GM23338 (cell line): ENCODE results near the gene EPS8L2. TPM values are rescaled to one million over a fixed set of nuclear protein-coding genes. Genes with fewer than 3 reads are reported as not detected.

Source experiments
- ATAC-seq: fragments of 200-7000 bp; cut with Tn5 transposase; 3 replicates; pipeline ENCODE4 v1.9.1; 2020
- DNase-seq: peaks from one replicate; pipeline ENCODE4 v3.0.0-alpha.2; 2015; ENCODE audit warnings: low spot score
- H2AFZ ChIP-seq: fragments of 200-600 bp; sonication (generic); 2 replicates; pipeline ENCODE4 v1.8.0; 2016; ENCODE audit warnings: antibody characterized with exemption, mild to moderate bottlenecking, moderate library complexity
- H3F3A ChIP-seq: fragments of 200-600 bp; sonication (generic); replicated peaks from 2 replicates; pipeline ENCODE4 v1.8.0; 2017; ENCODE audit warnings: antibody characterized with exemption, mixed run types, low read depth
- H3K27ac ChIP-seq: fragments of 200-600 bp; sonication (generic); 2 replicates; pipeline ENCODE4 v1.6.1; 2016; ENCODE audit warnings: low read depth
- H3K27me3 ChIP-seq: fragments of 200-600 bp; sonication (generic); 2 replicates; pipeline ENCODE4 v1.8.0; 2016; ENCODE audit warnings: mild to moderate bottlenecking, mixed run types, moderate library complexity; ENCODE audit not compliant: insufficient read depth
- H3K36me3 ChIP-seq: fragments of 200-600 bp; sonication (generic); 2 replicates; pipeline ENCODE4 v1.8.0; 2016; ENCODE audit warnings: mild to moderate bottlenecking; ENCODE audit not compliant: insufficient read depth
- H3K4me1 ChIP-seq: fragments of 200-600 bp; sonication (generic); 2 replicates; pipeline ENCODE4 v1.8.0; 2016; ENCODE audit warnings: mild to moderate bottlenecking, moderate library complexity; ENCODE audit not compliant: insufficient read depth
- H3K4me2 ChIP-seq: fragments of 200-600 bp; sonication (generic); 2 replicates; pipeline ENCODE4 v1.7.1; 2017; ENCODE audit warnings: mixed run types
- H3K4me3 ChIP-seq: fragments of 200-600 bp; sonication (generic); 2 replicates; pipeline ENCODE4 v1.6.1; 2016; ENCODE audit warnings: mixed run types
- H3K79me2 ChIP-seq: fragments of 200-600 bp; sonication (generic); replicated peaks from 2 replicates; pipeline ENCODE4 v1.8.0; 2017; ENCODE audit warnings: mild to moderate bottlenecking; ENCODE audit not compliant: insufficient read depth
- H3K9me2 ChIP-seq: fragments of 200-600 bp; sonication (generic); 2 replicates; pipeline ENCODE4 v1.8.0; 2017; ENCODE audit not compliant: insufficient read depth
- H4K20me1 ChIP-seq: fragments of 200-600 bp; sonication (generic); replicated peaks from 2 replicates; pipeline ENCODE4 v1.8.0; 2017; ENCODE audit warnings: mild to moderate bottlenecking; ENCODE audit not compliant: insufficient read depth
- H3K27ac Mint-ChIP-seq: 2 replicates; pipeline ENCODE4 v1.8.0; 2020; ENCODE audit warnings: inconsistent platforms, mild to moderate bottlenecking, moderate library complexity, mixed read lengths
- H3K27me3 Mint-ChIP-seq: 3 replicates; pipeline ENCODE4 v1.8.0; 2022; ENCODE audit warnings: low read depth, mild to moderate bottlenecking, moderate library complexity, mixed read lengths, inconsistent platforms; ENCODE audit not compliant: insufficient read depth, poor library complexity
- H3K36me3 Mint-ChIP-seq: 3 replicates; pipeline ENCODE4 v1.8.0; 2021; ENCODE audit warnings: low read depth, mild to moderate bottlenecking, inconsistent platforms, moderate library complexity, mixed read lengths
- H3K4me1 Mint-ChIP-seq: 3 replicates; pipeline ENCODE4 v1.8.0; 2020; ENCODE audit warnings: mild to moderate bottlenecking, inconsistent platforms, mixed read lengths
- H3K4me3 Mint-ChIP-seq: 3 replicates; pipeline ENCODE4 v1.8.0; 2021; ENCODE audit warnings: moderate library complexity, mild to moderate bottlenecking, inconsistent platforms, mixed read lengths
- H3K9me3 Mint-ChIP-seq: 3 replicates; pipeline ENCODE4 v1.8.0; 2020; ENCODE audit warnings: moderate library complexity, mild to moderate bottlenecking, inconsistent platforms, mixed read lengths
- CREB1 ChIP-seq: fragments of 250-450 bp; sonication (Bioruptor Pico); IDR thresholded peaks from 2 replicates; pipeline ENCODE4 v1.5.0; 2020; ENCODE audit warnings: low read depth, mild to moderate bottlenecking, moderate library complexity
- CTCF ChIP-seq, 2 experiments: fragments of 200-600 bp in 1 of 2; sonication (generic) in 1 of 2; conservative IDR thresholded peaks; 2 replicates each; pipeline versions ENCODE4 v1.5.1 to v1.6.1; 2016 to 2017; ENCODE audit warnings: antibody characterized with exemption in 2 of 2, low read depth in 2 of 2, mild to moderate bottlenecking in 2 of 2, moderate library complexity in 1 of 2
- ETS1 ChIP-seq: IDR thresholded peaks from 2 replicates; pipeline ENCODE4 v1.6.1; 2016; ENCODE audit warnings: antibody characterized with exemption
- EZH2 ChIP-seq: fragments of 200-600 bp; sonication (generic); IDR thresholded peaks from one replicate; pipeline ENCODE4 v1.8.0; 2017; ENCODE audit warnings: antibody characterized with exemption, mild to moderate bottlenecking, low read depth; ENCODE audit not compliant: unreplicated experiment
- EZH2phosphoT487 ChIP-seq: fragments of 200-600 bp; sonication (generic); IDR thresholded peaks from one replicate; pipeline ENCODE4 v1.8.1; 2018; ENCODE audit warnings: antibody characterized with exemption; ENCODE audit not compliant: unreplicated experiment
- JUNB ChIP-seq: IDR thresholded peaks from one replicate; pipeline ENCODE4 v1.6.1; 2016; ENCODE audit warnings: antibody characterized with exemption; ENCODE audit not compliant: unreplicated experiment
- STAT1 ChIP-seq: IDR thresholded peaks from one replicate; pipeline ENCODE4 v1.6.1; 2016; ENCODE audit warnings: antibody characterized with exemption; ENCODE audit not compliant: unreplicated experiment
- ZNF114 ChIP-seq: fragments of 250-450 bp; sonication (Bioruptor Pico); IDR thresholded peaks from 2 replicates; pipeline ENCODE4 v1.5.0; 2020; ENCODE audit warnings: mild to moderate bottlenecking, moderate library complexity
- ZNF331 ChIP-seq: fragments of 250-450 bp; sonication (Bioruptor Pico); IDR thresholded peaks from 2 replicates; pipeline ENCODE4 v1.5.0; 2020; ENCODE audit warnings: low read depth, mild to moderate bottlenecking, moderate library complexity
- polyA plus RNA-seq: library from polyadenylated mRNA; unstranded; fragments of >200 nt; fragmentation: Nextera tagmentation; extraction: Ambion mirVana; gene quantifications from 2 replicates; pipeline ENCODE4 v1.2.1, GENCODE V29; 2016
- total RNA-seq: library from RNA; depleted of rRNA; stranded (reverse); fragments of >200 nt; shearing (Covaris generic); gene quantifications from 2 replicates; pipeline ENCODE4 v1.2.3, GENCODE V29; 2014
- TF ChIP-seq, protein P1 (sequence below): IDR thresholded peaks from one replicate; pipeline ENCODE4 v1.6.1; 2018; ENCODE audit warnings: antibody characterized with exemption; ENCODE audit not compliant: unreplicated experiment

The EPS8L2 gene
- total and polyA plus RNA-seq, 2 experiments from 2014 or later, result 38.7 to 59.4 TPM

GRCh38 chr11:702462-703461, 3.3 kb upstream of the EPS8L2 start:
- no peak overlapping the region for H2AFZ ChIP-seq
- H3K4me3 Mint-ChIP-seq, result no peak overlapping the region
- no peak overlapping the region for H3K4me3 ChIP-seq
- no peaks in the 10 kb centered on the region for H3K27me3 ChIP-seq
- H3K4me1 Mint-ChIP-seq, result peaks cover 16% of the 10 kb centered on the region
- H3K36me3 Mint-ChIP-seq, result no peaks in the 10 kb centered on the region; the same call in 2 of the 3 replicates
- H4K20me1 ChIP-seq, result peaks cover 5% of the 10 kb centered on the region
- ATAC-seq, result no peak
- H3K4me2 ChIP-seq, result no peak overlapping the region
- no peaks in the 10 kb centered on the region for H3K9me2 ChIP-seq
- DNase-seq, result no peak
- no peaks in the 10 kb centered on the region for H3K79me2 ChIP-seq
- peaks cover 26% of the 10 kb centered on the region; the same call in 1 of the 2 replicates for H3F3A ChIP-seq
- H3K27ac Mint-ChIP-seq, result no peak overlapping the region
- H3K36me3 ChIP-seq, result no peaks in the 10 kb centered on the region
- no peaks in the 10 kb centered on the region for H3K9me3 Mint-ChIP-seq
- H3K27me3 Mint-ChIP-seq, result peaks cover 8% of the 10 kb centered on the region
- no peak overlapping the region for H3K27ac ChIP-seq
- TF ChIP-seq STAT1, result no peak
- TF ChIP-seq ZNF114 (CRISPR knock-in tag), result no peak
- TF ChIP-seq CTCF (conservative IDR thresholded peaks at IDR 0.05; ENCODE audit: low read depth in 2 of 2), result no peak
- no peak for TF ChIP-seq EZH2
- no peak for TF ChIP-seq CREB1 (CRISPR knock-in tag)
- no peak for TF ChIP-seq ETS1
- H3K4me1 ChIP-seq, result peaks cover 20% of the 10 kb centered on the region

DNA sequence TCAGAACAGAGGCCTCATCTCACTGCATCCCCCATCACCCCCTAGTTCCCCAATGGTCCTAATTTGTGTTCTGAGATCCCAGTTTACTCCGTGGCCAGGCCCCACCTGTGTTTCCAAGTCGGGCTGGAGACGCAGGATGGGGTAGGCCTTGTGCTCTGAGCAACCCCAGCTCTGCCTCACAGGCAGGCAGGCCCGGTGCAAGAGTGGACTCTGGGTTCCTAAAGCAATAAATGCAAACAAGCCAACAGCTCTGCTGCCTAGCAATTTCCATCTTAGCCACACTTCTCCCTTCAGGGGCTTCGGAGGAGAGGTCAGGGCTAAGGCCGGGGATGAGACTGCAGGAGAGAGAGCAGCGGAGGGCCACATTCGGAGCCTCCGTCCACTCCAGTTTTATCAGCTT, 2.5 kb upstream of the EPS8L2 start:
- no peak overlapping the region for H3K4me3 ChIP-seq
- H3K79me2 ChIP-seq, result no peaks in the 10 kb centered on the region
- no peaks in the 10 kb centered on the region for H3K9me3 Mint-ChIP-seq
- H3K4me2 ChIP-seq, result no peak overlapping the region
- peaks cover 11% of the 10 kb centered on the region; the same call in 2 of the 3 replicates for H3K4me1 Mint-ChIP-seq
- DNase-seq, result no peak
- peaks cover 19% of the 10 kb centered on the region; the same call in 1 of the 2 replicates for H3F3A ChIP-seq
- peaks cover 6% of the 10 kb centered on the region for H3K27me3 Mint-ChIP-seq
- H3K4me3 Mint-ChIP-seq, result no peak overlapping the region
- no peaks in the 10 kb centered on the region for H3K27me3 ChIP-seq
- no peaks in the 10 kb centered on the region for H3K36me3 ChIP-seq
- H3K27ac Mint-ChIP-seq, result no peak overlapping the region
- peaks cover 13% of the 10 kb centered on the region; the same call in 1 of the 2 replicates for H3K4me1 ChIP-seq
- no peaks in the 10 kb centered on the region; the same call in 2 of the 3 replicates for H3K36me3 Mint-ChIP-seq
- H3K27ac ChIP-seq, result no peak overlapping the region
- H4K20me1 ChIP-seq, result peaks cover 5% of the 10 kb centered on the region
- no peaks in the 10 kb centered on the region for H3K9me2 ChIP-seq
- no peak overlapping the region for H2AFZ ChIP-seq
- no peak for ATAC-seq
- TF ChIP-seq CTCF (conservative IDR thresholded peaks at IDR 0.05; ENCODE audit: low read depth in 2 of 2) (no peak), EZH2phosphoT487 (no peak), EZH2 (no peak), STAT1 (no peak), JUNB (no peak), ZNF331 (CRISPR knock-in tag) (no peak), CREB1 (CRISPR knock-in tag) (no peak)
- TF ChIP-seq, protein P1, sequence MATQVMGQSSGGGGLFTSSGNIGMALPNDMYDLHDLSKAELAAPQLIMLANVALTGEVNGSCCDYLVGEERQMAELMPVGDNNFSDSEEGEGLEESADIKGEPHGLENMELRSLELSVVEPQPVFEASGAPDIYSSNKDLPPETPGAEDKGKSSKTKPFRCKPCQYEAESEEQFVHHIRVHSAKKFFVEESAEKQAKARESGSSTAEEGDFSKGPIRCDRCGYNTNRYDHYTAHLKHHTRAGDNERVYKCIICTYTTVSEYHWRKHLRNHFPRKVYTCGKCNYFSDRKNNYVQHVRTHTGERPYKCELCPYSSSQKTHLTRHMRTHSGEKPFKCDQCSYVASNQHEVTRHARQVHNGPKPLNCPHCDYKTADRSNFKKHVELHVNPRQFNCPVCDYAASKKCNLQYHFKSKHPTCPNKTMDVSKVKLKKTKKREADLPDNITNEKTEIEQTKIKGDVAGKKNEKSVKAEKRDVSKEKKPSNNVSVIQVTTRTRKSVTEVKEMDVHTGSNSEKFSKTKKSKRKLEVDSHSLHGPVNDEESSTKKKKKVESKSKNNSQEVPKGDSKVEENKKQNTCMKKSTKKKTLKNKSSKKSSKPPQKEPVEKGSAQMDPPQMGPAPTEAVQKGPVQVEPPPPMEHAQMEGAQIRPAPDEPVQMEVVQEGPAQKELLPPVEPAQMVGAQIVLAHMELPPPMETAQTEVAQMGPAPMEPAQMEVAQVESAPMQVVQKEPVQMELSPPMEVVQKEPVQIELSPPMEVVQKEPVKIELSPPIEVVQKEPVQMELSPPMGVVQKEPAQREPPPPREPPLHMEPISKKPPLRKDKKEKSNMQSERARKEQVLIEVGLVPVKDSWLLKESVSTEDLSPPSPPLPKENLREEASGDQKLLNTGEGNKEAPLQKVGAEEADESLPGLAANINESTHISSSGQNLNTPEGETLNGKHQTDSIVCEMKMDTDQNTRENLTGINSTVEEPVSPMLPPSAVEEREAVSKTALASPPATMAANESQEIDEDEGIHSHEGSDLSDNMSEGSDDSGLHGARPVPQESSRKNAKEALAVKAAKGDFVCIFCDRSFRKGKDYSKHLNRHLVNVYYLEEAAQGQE, result no peak
